GM12878 (cell line): ENCODE data around the gene RFK. TPM values are rescaled to one million over a fixed set of nuclear protein-coding genes. Genes with fewer than 3 reads are reported as not detected.

Source experiments
- ATAC-seq: fragments of 200-7000 bp; cut with Tn5 transposase; 3 replicates; pipeline ENCODE4 v1.9.1; 2020; ENCODE audit warnings: mild to moderate bottlenecking, moderate library complexity
- BruUV-seq: library from RNA; stranded (reverse); fragments of 400-500 nt; replicated peaks from 2 replicates; lab custom pipeline; 2021; lab: Mats Ljungman, UMichigan
- CTCF ChIA-PET: fragments of 300-600 bp; sonication (Branson Sonifier 250); formaldehyde crosslinking; extraction: SDS; loops from one replicate; lab custom pipeline; 2021; ENCODE audit warnings: inconsistent platforms; lab: Yijun Ruan, JAX
- POLR2A ChIA-PET: fragments of 350-600 bp; formaldehyde crosslinking; extraction: SDS; loops from one replicate; lab custom pipeline; 2021; ENCODE audit warnings: inconsistent platforms; lab: Charles Lee
- RAD21 ChIA-PET: fragments of 300-600 bp; sonication (Branson Sonifier 250); formaldehyde crosslinking; loops from one replicate; lab custom pipeline; 2023; ENCODE audit warnings: antibody characterized with exemption; ENCODE audit not compliant: unreplicated experiment; lab: Charles Lee
- SMC1A ChIA-PET: fragments of 300-600 bp; sonication (Branson Sonifier 250); formaldehyde crosslinking; loops from one replicate; lab custom pipeline; 2023; ENCODE audit not compliant: unreplicated experiment, uncharacterized antibody; lab: Charles Lee
- DNase-seq: peaks from one replicate; pipeline ENCODE4 v3.0.0-alpha.2; 2011; ENCODE audit warnings: low read depth, low spot score
- FAIRE-seq: peaks from 3 replicates; lab custom pipeline; 2011; peaks lifted over from hg19 to GRCh38; lab: Jason Lieb, UNC
- H2AFZ ChIP-seq: 2 replicates; pipeline ENCODE4 v1.6.0; 2011; ENCODE audit warnings: low read depth, low read length, control low read depth; ENCODE audit not compliant: control insufficient read depth
- H3K27ac ChIP-seq: 2 replicates; pipeline ENCODE4 v1.5.1; 2011; ENCODE audit warnings: control low read depth; ENCODE audit not compliant: control insufficient read depth, insufficient read depth
- H3K27me3 ChIP-seq, 2 experiments: replicated peaks in 1 of 2; 2 replicates each; pipeline versions ENCODE4 v1.6.0 to v1.6.1; 2011; ENCODE audit warnings: low read length in 1 of 2; ENCODE audit not compliant: control insufficient read depth in 2 of 2, insufficient read depth in 2 of 2
- H3K36me3 ChIP-seq, 2 experiments: 2 replicates each; pipeline ENCODE4 v1.5.1; 2011; ENCODE audit warnings: low read length in 1 of 2; ENCODE audit not compliant: control insufficient read depth in 2 of 2, insufficient read depth in 2 of 2
- H3K4me1 ChIP-seq: 2 replicates; pipeline ENCODE4 v1.6.1; 2011; ENCODE audit warnings: mild to moderate bottlenecking, low read length, moderate library complexity, mixed read lengths; ENCODE audit not compliant: control insufficient read depth, insufficient read depth
- H3K4me2 ChIP-seq: 2 replicates; pipeline ENCODE4 v1.6.0; 2011; ENCODE audit warnings: control low read depth; ENCODE audit not compliant: control insufficient read depth, insufficient read depth
- H3K4me3 ChIP-seq: fragments of 200-600 bp; sonication (generic); 2 replicates; pipeline ENCODE4 v1.5.1; 2016
- H3K79me2 ChIP-seq: 2 replicates; pipeline ENCODE4 v1.6.0; 2011; ENCODE audit warnings: low read length; ENCODE audit not compliant: control insufficient read depth, insufficient read depth
- H3K9ac ChIP-seq: 2 replicates; pipeline ENCODE4 v1.8.0; 2011; ENCODE audit warnings: low read length, control low read depth, mixed read lengths; ENCODE audit not compliant: control insufficient read depth, insufficient read depth
- H3K9me3 ChIP-seq: replicated peaks from 3 replicates; pipeline ENCODE4 v1.5.1; 2011; ENCODE audit warnings: mild to moderate bottlenecking, low read length; ENCODE audit not compliant: control insufficient read depth, insufficient read depth
- H4K20me1 ChIP-seq: 2 replicates; pipeline ENCODE4 v1.6.0; 2011; ENCODE audit not compliant: control insufficient read depth, insufficient read depth
- ATF3 ChIP-seq: IDR thresholded peaks from 2 replicates; pipeline ENCODE4 v1.6.1; 2011; ENCODE audit warnings: low read depth, mild to moderate bottlenecking, low read length, moderate library complexity, borderline replicate concordance; ENCODE audit errors: extremely low read depth
- CBFB ChIP-seq: IDR thresholded peaks from 2 replicates; pipeline ENCODE4 v1.6.1; 2016; ENCODE audit warnings: antibody characterized with exemption, low read depth
- HDAC2 ChIP-seq: fragments of 200-600 bp; sonication (generic); IDR thresholded peaks from 2 replicates; pipeline ENCODE4 v1.6.1; 2017
- LARP7 ChIP-seq: fragments of 450-650 bp; IDR thresholded peaks from 2 replicates; pipeline ENCODE4 v1.6.1; 2017; ENCODE audit warnings: mild to moderate bottlenecking
- MYC ChIP-seq: IDR thresholded peaks from 2 replicates; pipeline ENCODE4 v1.6.1; 2011; ENCODE audit warnings: mild to moderate bottlenecking, low read length, moderate library complexity, inconsistent platforms; ENCODE audit not compliant: insufficient read depth, insufficient replicate concordance, insufficient read length, severe bottlenecking
- PAX5 ChIP-seq: IDR thresholded peaks from 2 replicates; pipeline ENCODE4 v1.6.1; 2011; ENCODE audit warnings: low read depth, low read length, borderline replicate concordance
- RAD51 ChIP-seq: fragments of 450-650 bp; IDR thresholded peaks from 2 replicates; pipeline ENCODE4 v1.6.1; 2016; ENCODE audit warnings: moderate library complexity, mild to moderate bottlenecking, inconsistent platforms
- RELA ChIP-seq: fragments of 450-650 bp; IDR thresholded peaks from 2 replicates; pipeline ENCODE4 v1.8.0; 2014; ENCODE audit warnings: borderline replicate concordance; ENCODE audit not compliant: partially characterized antibody
- REST ChIP-seq: IDR thresholded peaks from 2 replicates; pipeline ENCODE4 v1.6.1; 2012; ENCODE audit warnings: mild to moderate bottlenecking, low read depth, low read length
- SRF ChIP-seq, 2 experiments: IDR thresholded peaks; 2 replicates each; pipeline ENCODE4 v1.6.1; 2011; ENCODE audit warnings: low read depth in 2 of 2, low read length in 2 of 2, mild to moderate bottlenecking in 1 of 2, moderate library complexity in 1 of 2
- TARDBP ChIP-seq: IDR thresholded peaks from 2 replicates; pipeline ENCODE4 v1.6.1; 2016; ENCODE audit warnings: borderline replicate concordance
- TCF12 ChIP-seq: IDR thresholded peaks from 2 replicates; pipeline ENCODE4 v1.6.1; 2011; ENCODE audit warnings: low read depth, mild to moderate bottlenecking, low read length
- ZNF274 ChIP-seq: IDR thresholded peaks from one replicate; pipeline ENCODE4 v1.8.0; 2011; ENCODE audit not compliant: insufficient read length, insufficient read depth
- ZSCAN29 ChIP-seq: fragments of 450-650 bp; IDR thresholded peaks from 2 replicates; pipeline ENCODE4 v1.6.1; 2017; ENCODE audit warnings: mild to moderate bottlenecking, moderate library complexity
- ZZZ3 ChIP-seq: IDR thresholded peaks from 2 replicates; pipeline ENCODE4 v1.6.1; 2011; ENCODE audit warnings: low read depth; ENCODE audit not compliant: control insufficient read depth, insufficient read length
- WGBS: methylation state at CpG from one replicate; pipeline ENCODE4 v1.1.6; 2016; ENCODE audit warnings: low lambda C conversion rate; ENCODE audit not compliant: insufficient replicate concordance, insufficient coverage; ENCODE audit errors: missing lambda C conversion rate; 5-methylcytosine and 5-hydroxymethylcytosine counted together
- in situ Hi-C: fragments of 300-500 bp; cut with MboI; formaldehyde crosslinking; loops from 9 replicates; pipeline ENCODE4 v1.14.3; 2018; ENCODE audit warnings: mixed read lengths
- intact Hi-C: fragments of 100-400 bp; cut with micrococcal nuclease; formaldehyde crosslinking; loops from one replicate; pipeline ENCODE4 v1.14.2; 2022; ENCODE audit not compliant: unreplicated experiment
- polyA plus RNA-seq, 11 experiments: library from polyadenylated mRNA; depleted of rRNA in 4 of 11; unstranded in 6 of 11; stranded (reverse) in 5 of 11; fragments of >200 nt; fragmentation: Nextera tagmentation in 4 of 11; fragmentation: Illumina TruSeq in 1 of 11; extraction: Ambion mirVana in 4 of 11; extraction: Trizol in 1 of 11; gene quantifications; 1 replicate in 1 of 11; 2 replicates in 10 of 11; pipeline versions ENCODE4 v1.2.1 to v1.2.3, GENCODE V29; 2011 to 2016; ENCODE audit warnings: inconsistent platforms in 2 of 11, missing spikeins in 2 of 11, low read depth in 1 of 11
- total RNA-seq, 4 experiments: library from RNA; depleted of rRNA in 3 of 4; stranded (reverse); fragments of >200 nt in 3 of 4; fragmentation: Illumina TruSeq in 1 of 4; extraction: Trizol in 1 of 4; gene quantifications; 2 replicates each; pipeline versions ENCODE4 v1.2.1 to v1.2.3, GENCODE V29; 2013 to 2021
- TF ChIP-seq, protein P1 (sequence below): fragments of 450-650 bp; IDR thresholded peaks from 2 replicates; pipeline ENCODE4 v1.6.1; 2017; ENCODE audit warnings: borderline replicate concordance
- TF ChIP-seq, protein P2 (sequence below): fragments of 450-650 bp; IDR thresholded peaks from 2 replicates; pipeline ENCODE4 v1.6.1; 2016; ENCODE audit warnings: mild to moderate bottlenecking

Gene RFK
- total and polyA plus RNA-seq, 10 of the 15 experiments (the other 5 are each of a cell fraction or from before 2014, with no cell fraction given) = 4.4 to 18.6 (median 11.6) TPM

- DNase-seq (no peak), ATAC-seq (no peak), FAIRE-seq (no peak)
- H2AFZ ChIP-seq = no peak overlapping the region
- peaks cover 0 to 1% of the 10 kb centered on the region in 2 experiments; a peak in 1 of 4 replicates for H3K27me3 ChIP-seq
- POLR2A ChIA-PET = no interaction called here
- H3K4me1 ChIP-seq = no peaks in the 10 kb centered on the region
- intact Hi-C loops (no loop called here), in situ Hi-C loops (no loop called here)
- H3K27ac ChIP-seq = no peak overlapping the region
- BruUV-seq = no TSS peak
- no peak for TF ChIP-seq ZZZ3
- TF ChIP-seq CBFB = no peak
- TF ChIP-seq, protein P1, sequence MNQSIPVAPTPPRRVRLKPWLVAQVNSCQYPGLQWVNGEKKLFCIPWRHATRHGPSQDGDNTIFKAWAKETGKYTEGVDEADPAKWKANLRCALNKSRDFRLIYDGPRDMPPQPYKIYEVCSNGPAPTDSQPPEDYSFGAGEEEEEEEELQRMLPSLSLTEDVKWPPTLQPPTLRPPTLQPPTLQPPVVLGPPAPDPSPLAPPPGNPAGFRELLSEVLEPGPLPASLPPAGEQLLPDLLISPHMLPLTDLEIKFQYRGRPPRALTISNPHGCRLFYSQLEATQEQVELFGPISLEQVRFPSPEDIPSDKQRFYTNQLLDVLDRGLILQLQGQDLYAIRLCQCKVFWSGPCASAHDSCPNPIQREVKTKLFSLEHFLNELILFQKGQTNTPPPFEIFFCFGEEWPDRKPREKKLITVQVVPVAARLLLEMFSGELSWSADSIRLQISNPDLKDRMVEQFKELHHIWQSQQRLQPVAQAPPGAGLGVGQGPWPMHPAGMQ = no peak
- TF ChIP-seq ATF3 = no peak
- TF ChIP-seq SRF (IDR thresholded peaks at IDR 0.05; ENCODE audit: low read depth in 2 of 2, low read length in 2 of 2) = no peak
- no peak for TF ChIP-seq TARDBP
- TF ChIP-seq PAX5 = no peak
- no peak for TF ChIP-seq RELA
- TF ChIP-seq TCF12 = no peak
- TF ChIP-seq REST = no peak
- no peak for TF ChIP-seq HDAC2
- no peak for TF ChIP-seq ZNF274
- no peak for TF ChIP-seq MYC
- TF ChIP-seq, protein P2, sequence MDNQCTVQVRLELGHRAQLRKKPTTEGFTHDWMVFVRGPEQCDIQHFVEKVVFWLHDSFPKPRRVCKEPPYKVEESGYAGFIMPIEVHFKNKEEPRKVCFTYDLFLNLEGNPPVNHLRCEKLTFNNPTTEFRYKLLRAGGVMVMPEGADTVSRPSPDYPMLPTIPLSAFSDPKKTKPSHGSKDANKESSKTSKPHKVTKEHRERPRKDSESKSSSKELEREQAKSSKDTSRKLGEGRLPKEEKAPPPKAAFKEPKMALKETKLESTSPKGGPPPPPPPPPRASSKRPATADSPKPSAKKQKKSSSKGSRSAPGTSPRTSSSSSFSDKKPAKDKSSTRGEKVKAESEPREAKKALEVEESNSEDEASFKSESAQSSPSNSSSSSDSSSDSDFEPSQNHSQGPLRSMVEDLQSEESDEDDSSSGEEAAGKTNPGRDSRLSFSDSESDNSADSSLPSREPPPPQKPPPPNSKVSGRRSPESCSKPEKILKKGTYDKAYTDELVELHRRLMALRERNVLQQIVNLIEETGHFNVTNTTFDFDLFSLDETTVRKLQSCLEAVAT = no peak
- no peak for TF ChIP-seq LARP7
- TF ChIP-seq ZSCAN29 = no peak
- no peak for TF ChIP-seq RAD51
- 3% methylated on average over 3 of the region's 3 CpGs for WGBS
- no peaks in the 10 kb centered on the region for H3K36me3 ChIP-seq
- SMC1A ChIA-PET = interaction anchor here (0.6 to 0.7 kb wide), 2 partner anchors 32 to 121 kb away, joined by 3 read pairs; no protein-coding TSS in a partner anchor
- H4K20me1 ChIP-seq = no peaks in the 10 kb centered on the region
- CTCF ChIA-PET = no interaction called here
- no peaks in the 10 kb centered on the region for H3K79me2 ChIP-seq
- H3K9me3 ChIP-seq = no peaks in the 10 kb centered on the region
- RAD21 ChIA-PET = no interaction called here
- H3K4me2 ChIP-seq = no peak overlapping the region
- H3K9ac ChIP-seq = no peak overlapping the region
- no peak overlapping the region for H3K4me3 ChIP-seq
Observed at GRCh38 chr9:76351006-76351405, 43.2 kb downstream of the RFK start.
